DOHH2 (cell line): ENCODE data around the gene ZNF892.

Experiments
- CTCF ChIP-seq: fragments of 200-600 bp; sonication (generic); IDR thresholded peaks from one replicate; pipeline ENCODE4 v1.5.1; 2014; ENCODE audit warnings: antibody characterized with exemption, mild to moderate bottlenecking, low read depth, low read length; ENCODE audit not compliant: poor library complexity, severe bottlenecking
- EZH2phosphoT487 ChIP-seq: fragments of 200-600 bp; sonication (generic); IDR thresholded peaks from 2 replicates; pipeline ENCODE4 v1.6.1; 2017; ENCODE audit warnings: borderline replicate concordance, mild to moderate bottlenecking, antibody characterized with exemption, low read length, moderate library complexity, mixed read lengths

GRCh38 chr2:95179451-95179850 lies 27.9 kb upstream of the ZNF892 start:
- TF ChIP-seq CTCF, result no peak
- TF ChIP-seq EZH2phosphoT487, result no peak
